ENCODE data around the gene PRIM2.
"Not testable (repeated sequence)": the region's sequence is repeated elsewhere in the genome, so short reads cannot be mapped to it uniquely, and the experiment has no call there.

DNA sequence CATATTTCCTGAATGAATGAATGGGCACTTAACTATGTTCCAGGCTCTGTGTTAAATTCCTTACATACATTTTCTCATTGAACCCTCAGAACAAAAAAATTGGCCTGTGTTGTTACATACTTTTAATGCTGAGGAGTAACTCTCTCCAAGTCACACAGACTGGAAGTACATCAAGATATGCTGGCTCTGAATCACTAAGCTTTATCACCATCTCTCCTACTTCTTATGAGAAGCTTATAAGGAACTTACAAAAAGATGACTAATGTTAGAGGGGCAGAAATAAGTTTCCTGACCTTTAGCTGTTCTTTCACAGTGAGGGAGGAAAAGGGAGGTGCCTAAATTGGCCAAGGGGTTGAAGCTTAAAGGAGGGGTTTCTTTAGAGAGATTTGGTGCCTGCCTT is 350.7 kb downstream of the PRIM2 start:
- TF ChIP-seq, protein P1, sequence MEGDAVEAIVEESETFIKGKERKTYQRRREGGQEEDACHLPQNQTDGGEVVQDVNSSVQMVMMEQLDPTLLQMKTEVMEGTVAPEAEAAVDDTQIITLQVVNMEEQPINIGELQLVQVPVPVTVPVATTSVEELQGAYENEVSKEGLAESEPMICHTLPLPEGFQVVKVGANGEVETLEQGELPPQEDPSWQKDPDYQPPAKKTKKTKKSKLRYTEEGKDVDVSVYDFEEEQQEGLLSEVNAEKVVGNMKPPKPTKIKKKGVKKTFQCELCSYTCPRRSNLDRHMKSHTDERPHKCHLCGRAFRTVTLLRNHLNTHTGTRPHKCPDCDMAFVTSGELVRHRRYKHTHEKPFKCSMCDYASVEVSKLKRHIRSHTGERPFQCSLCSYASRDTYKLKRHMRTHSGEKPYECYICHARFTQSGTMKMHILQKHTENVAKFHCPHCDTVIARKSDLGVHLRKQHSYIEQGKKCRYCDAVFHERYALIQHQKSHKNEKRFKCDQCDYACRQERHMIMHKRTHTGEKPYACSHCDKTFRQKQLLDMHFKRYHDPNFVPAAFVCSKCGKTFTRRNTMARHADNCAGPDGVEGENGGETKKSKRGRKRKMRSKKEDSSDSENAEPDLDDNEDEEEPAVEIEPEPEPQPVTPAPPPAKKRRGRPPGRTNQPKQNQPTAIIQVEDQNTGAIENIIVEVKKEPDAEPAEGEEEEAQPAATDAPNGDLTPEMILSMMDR (IDR thresholded peaks at IDR 0.05): not testable (repeated sequence)
- not testable (repeated sequence) for TF ChIP-seq ZFX (IDR thresholded peaks at IDR 0.05; ENCODE audit: borderline replicate concordance)

Measured in 22Rv1 (cell line).